PC-3 (cell line): Measurements from ENCODE around the gene ARHGAP42. TPM values are rescaled to one million over a fixed set of nuclear protein-coding genes. Genes with fewer than 3 reads are reported as not detected.
A peak's percentile ranks its signal among the peaks of the same experiment; 100 is the strongest.

Experiments
- ATAC-seq: fragments of 200-7000 bp; cut with Tn5 transposase; 2 replicates; pipeline ENCODE4 v1.9.1; 2020; ENCODE audit warnings: mild to moderate bottlenecking, moderate library complexity
- BruUV-seq: library from RNA; stranded (reverse); fragments of 400-500 nt; replicated peaks from 2 replicates; lab custom pipeline; 2021; lab: Mats Ljungman, UMichigan
- CTCF ChIA-PET: fragments of 300-600 bp; sonication (Branson Sonifier 250); formaldehyde crosslinking; loops from one replicate; lab custom pipeline; 2022; ENCODE audit warnings: antibody characterized with exemption; lab: Charles Lee
- POLR2A ChIA-PET: fragments of 300-600 bp; sonication (Branson Sonifier 250); formaldehyde crosslinking; loops from one replicate; lab custom pipeline; 2022; ENCODE audit warnings: antibody characterized with exemption; ENCODE audit not compliant: unreplicated experiment; lab: Charles Lee
- DNase-seq: peaks from one replicate; pipeline ENCODE4 v3.0.0-alpha.2; 2015
- H2AFZ ChIP-seq: fragments of 300-600 bp; sonication (generic); 2 replicates; pipeline ENCODE4 v1.6.0; 2016; ENCODE audit warnings: antibody characterized with exemption, low read length
- H3F3A ChIP-seq: fragments of 300-600 bp; sonication (generic); one replicate; pipeline ENCODE4 v1.6.0; 2017; ENCODE audit warnings: antibody characterized with exemption, low read length, control low read depth, mild to moderate bottlenecking; ENCODE audit not compliant: unreplicated experiment
- H3K27ac ChIP-seq: fragments of 300-600 bp; sonication (generic); 2 replicates; pipeline ENCODE4 v1.5.1; 2016; ENCODE audit warnings: mild to moderate bottlenecking, low read length
- H3K27me3 ChIP-seq: fragments of 300-600 bp; sonication (generic); 2 replicates; pipeline ENCODE4 v1.6.1; 2016; ENCODE audit warnings: low read length, mixed read lengths
- H3K36me3 ChIP-seq: fragments of 300-600 bp; sonication (generic); 2 replicates; pipeline ENCODE4 v1.6.1; 2016; ENCODE audit warnings: low read depth, mixed run types, low read length, mixed read lengths
- H3K4me1 ChIP-seq: fragments of 300-600 bp; sonication (generic); 2 replicates; pipeline ENCODE4 v1.5.1; 2016; ENCODE audit warnings: low read length; ENCODE audit not compliant: insufficient read depth
- H3K4me2 ChIP-seq: fragments of 300-600 bp; sonication (generic); 2 replicates; pipeline ENCODE4 v1.6.0; 2016; ENCODE audit warnings: low read length
- H3K4me3 ChIP-seq: fragments of 300-600 bp; sonication (generic); 2 replicates; pipeline ENCODE4 v1.5.1; 2016; ENCODE audit warnings: mild to moderate bottlenecking, low read length, mixed read lengths
- H3K79me2 ChIP-seq: fragments of 300-600 bp; sonication (generic); 2 replicates; pipeline ENCODE4 v1.6.1; 2017; ENCODE audit warnings: low read length, mixed read lengths
- H3K9ac ChIP-seq: fragments of 300-600 bp; sonication (generic); 2 replicates; pipeline ENCODE4 v1.6.0; 2016; ENCODE audit warnings: mild to moderate bottlenecking, low read length
- H3K9me2 ChIP-seq: fragments of 300-600 bp; sonication (generic); replicated peaks from 2 replicates; pipeline ENCODE4 v1.6.1; 2016; ENCODE audit warnings: mixed run types, low read length, mixed read lengths
- H3K9me3 ChIP-seq: fragments of 300-600 bp; sonication (generic); 2 replicates; pipeline ENCODE4 v1.6.1; 2016; ENCODE audit warnings: low read length, mixed read lengths
- H4K20me1 ChIP-seq: fragments of 300-600 bp; sonication (generic); 2 replicates; pipeline ENCODE4 v1.6.1; 2016; ENCODE audit warnings: low read length, mixed read lengths
- EZH2 ChIP-seq: fragments of 300-600 bp; sonication (generic); IDR thresholded peaks from one replicate; pipeline ENCODE4 v1.6.1; 2017; ENCODE audit warnings: antibody characterized with exemption, mild to moderate bottlenecking, low read length; ENCODE audit not compliant: unreplicated experiment
- EZH2phosphoT487 ChIP-seq: fragments of 300-600 bp; sonication (generic); IDR thresholded peaks from 2 replicates; pipeline ENCODE4 v1.6.1; 2018; ENCODE audit warnings: mild to moderate bottlenecking, antibody characterized with exemption, low read length, borderline replicate concordance
- intact Hi-C: fragments of 100-400 bp; cut with micrococcal nuclease; formaldehyde crosslinking; loops from 2 replicates; pipeline ENCODE4 v1.9.0; 2023
- total RNA-seq: library from RNA; depleted of rRNA; stranded (reverse); fragments of >200 nt; gene quantifications from 2 replicates; pipeline ENCODE4 v1.2.3, GENCODE V29; 2014
- TF ChIP-seq, protein P1 (sequence below): fragments of 300-600 bp; sonication (generic); conservative IDR thresholded peaks from 2 replicates; pipeline ENCODE4 v1.5.1; 2017; ENCODE audit warnings: antibody characterized with exemption, low read depth, mild to moderate bottlenecking, low read length

The ARHGAP42 gene
- total RNA-seq, 1 experiment from 2014 or later, result 12.1 TPM

DNA sequence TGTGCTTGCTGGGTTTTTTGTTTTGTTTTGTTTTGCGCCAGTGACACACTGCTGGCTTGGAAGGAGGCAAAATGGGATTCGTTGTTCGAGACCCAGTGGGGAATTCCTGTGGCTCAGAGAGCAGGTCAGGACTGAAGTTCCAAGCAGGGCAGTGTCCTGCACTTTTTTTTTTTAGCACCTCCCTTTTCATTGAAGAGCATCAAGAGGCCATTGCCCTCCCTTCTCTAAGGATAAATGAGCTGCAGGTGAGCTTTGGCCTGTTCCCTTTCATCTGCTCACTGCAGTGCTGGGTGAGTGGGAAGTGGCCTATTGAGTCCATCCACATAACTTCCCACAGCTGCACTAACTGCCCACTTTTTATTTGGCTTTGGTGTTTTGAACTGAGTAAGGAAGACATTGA, 87.8 kb downstream of the ARHGAP42 start:
- H3K9ac ChIP-seq, result peak overlapping the region; percentile 78
- no peaks in the 10 kb centered on the region for H3K9me3 ChIP-seq
- BruUV-seq, result no TSS peak
- no peak overlapping the region for H3K4me3 ChIP-seq
- CTCF ChIA-PET, result no interaction called here
- no peaks in the 10 kb centered on the region for H3K9me2 ChIP-seq
- intact Hi-C loops, result no loop called here
- no peak for ATAC-seq
- H4K20me1 ChIP-seq, result no peaks in the 10 kb centered on the region
- peaks cover 36% of the 10 kb centered on the region for H3K4me1 ChIP-seq
- H3F3A ChIP-seq, result peaks cover 5% of the 10 kb centered on the region
- H2AFZ ChIP-seq, result no peak overlapping the region
- POLR2A ChIA-PET, result interaction anchor here (0.6 kb wide), 1 partner anchor 54 kb away, joined by 3 read pairs; no protein-coding TSS in a partner anchor
- no peak for DNase-seq
- no peak overlapping the region for H3K4me2 ChIP-seq
- TF ChIP-seq EZH2, result no peak
- TF ChIP-seq, protein P1, sequence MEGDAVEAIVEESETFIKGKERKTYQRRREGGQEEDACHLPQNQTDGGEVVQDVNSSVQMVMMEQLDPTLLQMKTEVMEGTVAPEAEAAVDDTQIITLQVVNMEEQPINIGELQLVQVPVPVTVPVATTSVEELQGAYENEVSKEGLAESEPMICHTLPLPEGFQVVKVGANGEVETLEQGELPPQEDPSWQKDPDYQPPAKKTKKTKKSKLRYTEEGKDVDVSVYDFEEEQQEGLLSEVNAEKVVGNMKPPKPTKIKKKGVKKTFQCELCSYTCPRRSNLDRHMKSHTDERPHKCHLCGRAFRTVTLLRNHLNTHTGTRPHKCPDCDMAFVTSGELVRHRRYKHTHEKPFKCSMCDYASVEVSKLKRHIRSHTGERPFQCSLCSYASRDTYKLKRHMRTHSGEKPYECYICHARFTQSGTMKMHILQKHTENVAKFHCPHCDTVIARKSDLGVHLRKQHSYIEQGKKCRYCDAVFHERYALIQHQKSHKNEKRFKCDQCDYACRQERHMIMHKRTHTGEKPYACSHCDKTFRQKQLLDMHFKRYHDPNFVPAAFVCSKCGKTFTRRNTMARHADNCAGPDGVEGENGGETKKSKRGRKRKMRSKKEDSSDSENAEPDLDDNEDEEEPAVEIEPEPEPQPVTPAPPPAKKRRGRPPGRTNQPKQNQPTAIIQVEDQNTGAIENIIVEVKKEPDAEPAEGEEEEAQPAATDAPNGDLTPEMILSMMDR, result no peak
- no peak for TF ChIP-seq EZH2phosphoT487
- peaks cover 6% of the 10 kb centered on the region; the same call in 1 of the 2 replicates for H3K79me2 ChIP-seq
- H3K27me3 ChIP-seq, result no peaks in the 10 kb centered on the region
- peaks cover 6% of the 10 kb centered on the region; the same call in 1 of the 2 replicates for H3K36me3 ChIP-seq
- peak overlapping the region; percentile 93 for H3K27ac ChIP-seq

DNA sequence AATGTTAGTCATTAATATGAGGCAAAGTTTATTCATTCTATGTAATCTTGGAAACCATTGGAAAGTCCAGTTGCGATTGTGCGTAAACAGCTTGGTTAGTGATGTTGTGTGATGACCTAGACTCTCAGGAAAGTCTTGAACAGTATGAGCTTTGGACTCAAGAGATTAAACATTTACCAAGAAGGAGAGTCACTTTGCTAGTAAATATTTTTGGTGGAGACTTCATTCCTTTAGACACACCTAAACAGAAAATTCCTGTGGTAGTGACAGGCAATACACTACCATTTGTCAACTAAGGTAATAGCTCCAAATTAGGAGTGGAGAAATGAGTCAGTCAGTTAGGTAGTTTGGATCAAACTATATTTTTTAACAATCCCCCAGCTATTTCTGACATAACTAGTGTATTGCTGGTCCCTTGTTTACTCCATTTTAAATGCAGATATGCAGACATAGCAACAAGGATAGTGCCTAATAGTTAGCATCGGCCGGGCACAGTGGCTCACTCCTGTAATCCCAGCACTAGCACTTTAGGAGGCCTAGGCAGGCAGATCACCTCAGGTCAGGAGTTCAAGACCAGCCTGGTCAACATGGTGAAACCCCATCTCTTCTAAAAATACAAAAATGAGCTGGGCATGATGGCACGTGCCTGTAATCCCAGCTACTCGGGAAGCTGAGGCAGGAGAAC, 89.3 kb downstream of the ARHGAP42 start:
- peak; percentile 71 for ATAC-seq
- Histone ChIP-seq H3K27ac (peak overlapping the region; percentile 93), H3K79me2 (peaks cover 19% of the 10 kb centered on the region), H3K27me3 (no peaks in the 10 kb centered on the region), H3F3A (peaks cover 5% of the 10 kb centered on the region), H2AFZ (no peak overlapping the region), H3K4me3 (peak overlapping the region; percentile 51), H3K9ac (peak overlapping the region; percentile 92), H4K20me1 (no peaks in the 10 kb centered on the region), H3K9me3 (no peaks in the 10 kb centered on the region), H3K9me2 (no peaks in the 10 kb centered on the region), H3K4me2 (peak overlapping the region; percentile 80), H3K4me1 (peaks cover 36% of the 10 kb centered on the region), H3K36me3 (peaks cover 9% of the 10 kb centered on the region)
- CTCF ChIA-PET, result interaction anchor here (0.5 to 1.4 kb wide), 14 partner anchors 27 to 1468 kb away, joined by 3 to 16 read pairs (median 6); no protein-coding TSS in a partner anchor
- TF ChIP-seq EZH2phosphoT487, result no peak
- no peak for TF ChIP-seq EZH2
- TF ChIP-seq, protein P1, result no peak
- no TSS peak for BruUV-seq
- DNase-seq, result peak; percentile 98
- intact Hi-C loops, result loop anchor here (1.0 kb wide), 5 partner anchors 52 to 200 kb away; no protein-coding TSS in a partner anchor
- POLR2A ChIA-PET, result interaction anchor here (0.5 to 3.7 kb wide), 15 partner anchors 23 to 220 kb away, joined by 3 to 85 read pairs (median 6); partner anchors contain the start of gene ARHGAP42
